K562 (cell line): ENCODE data around the gene SLC22A7. TPM values are rescaled to one million over a fixed set of nuclear protein-coding genes. Genes with fewer than 3 reads are reported as not detected.
A peak's percentile ranks its signal among the peaks of the same experiment; 100 is the strongest.

Experiments
- ATAC-seq: fragments of 200-7000 bp; cut with Tn5 transposase; 3 replicates; pipeline ENCODE4 v1.9.1; 2020; ENCODE audit warnings: moderate library complexity
- BruUV-seq: library from RNA; stranded (reverse); fragments of 400-500 nt; replicated peaks from 2 replicates; lab custom pipeline; 2021; lab: Mats Ljungman, UMichigan
- CTCF ChIA-PET: fragments of 300-600 bp; formaldehyde crosslinking; extraction: SDS; loops from one replicate; lab custom pipeline; 2021; ENCODE audit warnings: low intra/inter-chr PET ratio; lab: Yijun Ruan, JAX
- POLR2A ChIA-PET: fragments of 300-600, 350-650 bp; sonication (Branson Sonifier 250); formaldehyde crosslinking; extraction: SDS; loops from one replicate; lab custom pipeline; 2021; ENCODE audit warnings: antibody characterized with exemption, inconsistent platforms; lab: Yijun Ruan, JAX
- DNase-seq, 4 experiments: peaks; one replicate each; pipeline versions ENCODE4 v3.0.0 to v3.0.0-alpha.2; 2011 to 2018; ENCODE audit warnings: low spot score in 3 of 4, mixed read lengths in 3 of 4; ENCODE audit errors: extremely low read depth in 1 of 4
- FAIRE-seq: peaks from 2 replicates; lab custom pipeline; 2011; peaks lifted over from hg19 to GRCh38; lab: Jason Lieb, UNC
- H2AFZ ChIP-seq: 2 replicates; pipeline ENCODE4 v1.6.0; 2011; ENCODE audit warnings: low read depth, low read length, control low read depth, inconsistent platforms
- H3K27ac ChIP-seq: fragments of 200-600 bp; 3 replicates; pipeline ENCODE4 v1.8.0; 2011; ENCODE audit warnings: low read depth, mild to moderate bottlenecking, control low read depth, inconsistent platforms, low read length, moderate library complexity, mixed read lengths; ENCODE audit errors: extremely low read depth
- H3K27me3 ChIP-seq, 2 experiments: fragments of 300-600 bp in 1 of 2; 2 replicates in 1 of 2; 3 replicates in 1 of 2; pipeline versions ENCODE4 v1.6.0 to v1.8.0; 2011; ENCODE audit warnings: inconsistent platforms in 2 of 2, low read length in 2 of 2, mild to moderate bottlenecking in 1 of 2, mixed read lengths in 1 of 2, moderate library complexity in 1 of 2; ENCODE audit not compliant: control insufficient read depth in 2 of 2, insufficient read depth in 2 of 2
- H3K36me3 ChIP-seq: fragments of 300-600 bp; 3 replicates; pipeline ENCODE4 v1.8.0; 2011; ENCODE audit warnings: mild to moderate bottlenecking, low read length, inconsistent platforms; ENCODE audit not compliant: control insufficient read depth, insufficient read depth
- H3K4me1 ChIP-seq, 2 experiments: fragments of 200-600 bp in 1 of 2; replicated peaks in 1 of 2; 2 replicates in 1 of 2; 3 replicates in 1 of 2; pipeline versions ENCODE4 v1.5.1 to v1.8.0; 2011; ENCODE audit warnings: inconsistent platforms in 2 of 2, low read length in 2 of 2, mild to moderate bottlenecking in 1 of 2, mixed read lengths in 1 of 2, moderate library complexity in 1 of 2; ENCODE audit not compliant: control insufficient read depth in 2 of 2, insufficient read depth in 2 of 2
- H3K4me2 ChIP-seq: 2 replicates; pipeline ENCODE4 v1.6.1; 2011; ENCODE audit warnings: low read length, control low read depth, inconsistent platforms, mixed read lengths; ENCODE audit not compliant: insufficient read depth
- H3K4me3 ChIP-seq: fragments of 200-600 bp; sonication (generic), shearing (Covaris generic); 2 replicates; pipeline ENCODE4 v1.5.1; 2016; ENCODE audit warnings: control low read depth, inconsistent platforms
- H3K79me2 ChIP-seq: fragments of 200-600 bp; 3 replicates; pipeline ENCODE4 v1.8.0; 2011; ENCODE audit warnings: low read length, inconsistent platforms; ENCODE audit not compliant: control insufficient read depth, insufficient read depth
- H3K9ac ChIP-seq, 2 experiments: 2 replicates each; pipeline versions ENCODE4 v1.6.0 to v1.6.1; 2011; ENCODE audit warnings: low read depth in 2 of 2, low read length in 2 of 2, control low read depth in 1 of 2, inconsistent platforms in 1 of 2, mild to moderate bottlenecking in 1 of 2, mixed read lengths in 1 of 2; ENCODE audit not compliant: insufficient read depth in 1 of 2
- H3K9me1 ChIP-seq: one replicate; pipeline ENCODE4 v1.6.0; 2011; ENCODE audit warnings: inconsistent platforms, mild to moderate bottlenecking, low read length, moderate library complexity; ENCODE audit not compliant: control insufficient read depth, insufficient read depth
- H3K9me3 ChIP-seq: replicated peaks from 2 replicates; pipeline ENCODE4 v1.5.1; 2011; ENCODE audit warnings: low read depth, low read length, inconsistent platforms; ENCODE audit not compliant: control insufficient read depth, insufficient read depth
- H4K20me1 ChIP-seq: replicated peaks from 2 replicates; pipeline ENCODE4 v1.6.1; 2011; ENCODE audit warnings: low read length, inconsistent platforms, mixed read lengths; ENCODE audit not compliant: control insufficient read depth, insufficient read depth
- BCOR ChIP-seq: fragments of 450-650 bp; IDR thresholded peaks from 2 replicates; pipeline ENCODE4 v1.6.1; 2016
- CHD4 ChIP-seq: fragments of 200-600 bp; sonication (generic); IDR thresholded peaks from 3 replicates; pipeline ENCODE4 v1.6.1; 2012; ENCODE audit warnings: low read depth, mild to moderate bottlenecking, mixed read lengths, low read length, inconsistent platforms; ENCODE audit not compliant: insufficient read depth, insufficient replicate concordance, poor library complexity, severe bottlenecking
- ESRRA ChIP-seq: fragments of 450-650 bp; IDR thresholded peaks from 2 replicates; pipeline ENCODE4 v1.6.1; 2014; ENCODE audit warnings: low read depth, mild to moderate bottlenecking, moderate library complexity, borderline replicate concordance
- ETS2 ChIP-seq: IDR thresholded peaks from 2 replicates; pipeline ENCODE4 v1.6.1; 2016; ENCODE audit warnings: borderline replicate concordance, missing genetic modification characterization, mild to moderate bottlenecking, moderate library complexity, missing compliant biosample characterization; ENCODE audit not compliant: poor library complexity, severe bottlenecking
- HDAC2 ChIP-seq: fragments of 450-650 bp; IDR thresholded peaks from 2 replicates; pipeline ENCODE4 v1.6.1; 2016; ENCODE audit warnings: mild to moderate bottlenecking
- KDM1A ChIP-seq, 2 experiments: fragments of 450-650 bp; IDR thresholded peaks; 2 replicates each; pipeline ENCODE4 v1.6.1; 2016; ENCODE audit warnings: mild to moderate bottlenecking in 2 of 2
- NCOA4 ChIP-seq: fragments of 450-650 bp; IDR thresholded peaks from 2 replicates; pipeline ENCODE4 v1.6.1; 2018; ENCODE audit warnings: mild to moderate bottlenecking; ENCODE audit not compliant: partially characterized antibody
- NR1H2 ChIP-seq: sonication (generic); formaldehyde crosslinking; IDR thresholded peaks from 2 replicates; pipeline ENCODE4 v1.4.0; 2020; ENCODE audit warnings: mild to moderate bottlenecking, missing genetic modification reagents
- RBM25 ChIP-seq: fragments of 200-400 bp; formaldehyde crosslinking; IDR thresholded peaks from 2 replicates; pipeline ENCODE4 v1.6.1; 2018; ENCODE audit warnings: low read length, low read depth, moderate library complexity; ENCODE audit not compliant: severe bottlenecking
- RCOR1 ChIP-seq, 2 experiments: IDR thresholded peaks; 2 replicates each; pipeline ENCODE4 v1.6.1; 2012; ENCODE audit warnings: low read depth in 2 of 2, low read length in 2 of 2, borderline replicate concordance in 1 of 2, improper control_type of control experiment in 1 of 2
- WGBS: fragments of 100-300 bp; shearing (Covaris generic); methylation state at CpG from one replicate; pipeline ENCODE4 v1.1.6; 2016; ENCODE audit warnings: low coverage, mixed read lengths; ENCODE audit not compliant: insufficient coverage; ENCODE audit errors: missing lambda C conversion rate; 5-methylcytosine and 5-hydroxymethylcytosine counted together
- in situ Hi-C: fragments of 300-500 bp; cut with MboI; formaldehyde crosslinking; loops from 4 replicates; pipeline ENCODE4 v1.15.0; 2018; ENCODE audit warnings: inconsistent platforms, mixed read lengths
- intact Hi-C: fragments of 100-400 bp; cut with micrococcal nuclease; formaldehyde crosslinking; loops from 2 replicates; pipeline ENCODE4 v1.14.2; 2022
- polyA plus RNA-seq, 8 experiments: library from polyadenylated mRNA; depleted of rRNA in 4 of 8; stranded (reverse) in 5 of 8; unstranded in 3 of 8; fragments of >200 nt; fragmentation: Nextera tagmentation in 2 of 8; fragmentation: Illumina TruSeq in 1 of 8; extraction: Ambion mirVana in 2 of 8; extraction: Trizol in 1 of 8; gene quantifications; 2 replicates each; pipeline versions ENCODE4 v1.2.1 to v1.2.3, GENCODE V29; 2011 to 2014; ENCODE audit warnings: inconsistent platforms in 1 of 8, missing spikeins in 1 of 8
- total RNA-seq, 7 experiments: library from RNA; depleted of rRNA in 6 of 7; stranded (reverse); fragments of >200 nt in 6 of 7; fragmentation: Illumina TruSeq in 2 of 7; extraction: Trizol in 2 of 7; gene quantifications; 2 replicates each; pipeline versions ENCODE4 v1.2.1 to v1.2.3, GENCODE V29; 2011 to 2021; ENCODE audit warnings: low replicate concordance in 1 of 7
- TF ChIP-seq, protein P1 (sequence below), 2 experiments: fragments of 450-650 bp in 1 of 2; sonication (generic) in 1 of 2; formaldehyde crosslinking in 1 of 2; IDR thresholded peaks in 1 of 2; conservative IDR thresholded peaks in 1 of 2; 2 replicates each; pipeline versions ENCODE4 v1.6.1 to v1.8.1; 2016 to 2023; ENCODE audit warnings: mild to moderate bottlenecking in 2 of 2, moderate library complexity in 2 of 2, inconsistent platforms in 1 of 2, missing genetic modification reagents in 1 of 2

SLC22A7 gene
- total and polyA plus RNA-seq, 9 of the 15 experiments (the other 6 are each of a cell fraction or from before 2014, with no cell fraction given): not detected

- H3K27me3 ChIP-seq: peaks cover 66 to 86% of the 10 kb centered on the region in 2 experiments
- no peaks in the 10 kb centered on the region for H3K36me3 ChIP-seq
- H4K20me1 ChIP-seq: peaks cover 21% of the 10 kb centered on the region
- no TSS peak for BruUV-seq
- intact Hi-C loops (no loop called here), in situ Hi-C loops (no loop called here)
- H2AFZ ChIP-seq: no peak overlapping the region
- ATAC-seq (no peak), DNase-seq (no peak), FAIRE-seq (peak; percentile 32)
- 12% methylated on average over 15 of the region's 15 CpGs for WGBS
- CTCF ChIA-PET: no interaction called here
- TF ChIP-seq KDM1A (IDR thresholded peaks at IDR 0.05): peak; percentile 57 to 80
- no peak for TF ChIP-seq ETS2 (tag)
- TF ChIP-seq RCOR1 (IDR thresholded peaks at IDR 0.05; ENCODE audit: borderline replicate concordance in 1 of 2, low read depth in 2 of 2, low read length in 2 of 2): 0 out of 4 replicates have a peak, but pooled peaks of 1 of the 2 experiments have one; percentile 18
- TF ChIP-seq HDAC2: peak; percentile 22; the same call in 1 of the 2 replicates
- TF ChIP-seq, protein P1, sequence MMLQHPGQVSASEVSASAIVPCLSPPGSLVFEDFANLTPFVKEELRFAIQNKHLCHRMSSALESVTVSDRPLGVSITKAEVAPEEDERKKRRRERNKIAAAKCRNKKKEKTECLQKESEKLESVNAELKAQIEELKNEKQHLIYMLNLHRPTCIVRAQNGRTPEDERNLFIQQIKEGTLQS (IDR thresholded peaks at IDR 0.05): peak; percentile 28; the same call in 1 of the 2 replicates
- TF ChIP-seq, protein P1 (CRISPR knock-in tag; conservative IDR thresholded peaks at IDR 0.05): no peak
- peak; percentile 53 for TF ChIP-seq CHD4
- TF ChIP-seq NR1H2 (CRISPR knock-in tag): no peak
- TF ChIP-seq ESRRA: peak; percentile 87
- no peak for TF ChIP-seq NCOA4
- TF ChIP-seq BCOR: peak; percentile 75
- peak; percentile 77 for TF ChIP-seq RBM25
- H3K9ac ChIP-seq: 0 out of 4 replicates have a peak overlapping the region, but pooled peaks of 1 of the 2 experiments have one; percentile 37
- H3K4me1 ChIP-seq: peaks cover 0 to 10% of the 10 kb centered on the region in 2 experiments; a peak in 2 of 5 replicates
- POLR2A ChIA-PET: interaction anchor here (0.6 to 1.0 kb wide), 3 partner anchors 11 to 555 kb away, joined by 3 read pairs; no protein-coding TSS in a partner anchor
- no peak overlapping the region for H3K4me2 ChIP-seq
- no peaks in the 10 kb centered on the region for H3K9me3 ChIP-seq
- H3K4me3 ChIP-seq: no peak overlapping the region
- H3K79me2 ChIP-seq: no peaks in the 10 kb centered on the region
- H3K27ac ChIP-seq: no peak overlapping the region
- no peaks in the 10 kb centered on the region for H3K9me1 ChIP-seq
These were observed 43.8 kb upstream of the SLC22A7 start for GRCh38 chr6:43254138-43254817.
